ENCODE data around the gene TNNC2.

TNNC2 gene

DNA sequence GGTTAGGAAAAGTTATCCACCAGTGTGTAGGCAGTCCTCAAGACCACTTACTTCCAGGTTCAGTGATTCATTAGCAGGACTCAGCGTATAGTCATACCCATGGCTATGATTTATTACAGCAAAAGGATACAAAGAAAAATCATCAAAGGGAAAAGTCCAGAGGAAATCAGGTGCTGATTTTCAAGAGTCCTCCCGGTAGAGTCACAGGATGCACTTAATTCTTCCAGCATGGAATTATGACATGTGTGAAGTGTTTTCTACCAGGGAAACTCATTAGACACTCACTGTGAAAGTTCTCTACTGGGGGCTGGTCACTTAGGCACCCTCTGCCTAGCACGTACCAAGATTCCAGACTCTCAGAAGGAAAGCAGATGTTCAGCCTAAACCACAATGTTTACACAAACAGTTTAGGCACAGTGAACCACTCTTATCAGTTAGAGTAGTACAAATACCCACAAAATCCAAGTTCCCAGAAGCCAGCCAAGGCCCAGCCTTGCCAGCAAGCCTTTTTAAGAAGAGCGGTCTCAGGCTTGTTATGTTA is 45.7 kb downstream of the TNNC2 start:
- H3K79me1 ChIP-seq (ENCODE audit: low read depth, low read length) = no peaks in the 10 kb centered on the region
- H3K18ac ChIP-seq (ENCODE audit: low read length) = no peak overlapping the region
- H3K9ac ChIP-seq (ENCODE audit: low read depth, low read length, poor library complexity) = no peak overlapping the region
- no peak overlapping the region for H3K27ac ChIP-seq (replicated peaks; ENCODE audit: low read length)
- H4K8ac ChIP-seq (ENCODE audit: low read depth, low read length) = no peak overlapping the region
- H3K36me3 ChIP-seq (replicated peaks in 1 of 2; ENCODE audit: control insufficient read depth in 2 of 2, insufficient read depth in 2 of 2, low read length in 2 of 2) = no peaks in the 10 kb centered on the region
- no peak overlapping the region for H3K4me2 ChIP-seq (ENCODE audit: insufficient read depth, low read length, poor library complexity, severe bottlenecking)
- WGBS, 2 donors (ENCODE audit: extremely low coverage in 2 of 2, insufficient read length in 2 of 2, insufficient replicate concordance in 1 of 2) = no CpG with 5 or more reads among the region's 4 CpGs
- peaks cover 0 to 15% (median 0%) of the 10 kb centered on the region in 3 experiments for H3K27me3 ChIP-seq (ENCODE audit: control insufficient read depth in 3 of 3, insufficient read depth in 3 of 3, low read depth in 1 of 3, low read length in 3 of 3)
- H3K4me1 ChIP-seq (ENCODE audit: control insufficient read depth in 2 of 2, insufficient read depth in 1 of 2, low read depth in 1 of 2, low read length in 2 of 2) = no peaks in the 10 kb centered on the region
- H3K4me3 ChIP-seq (ENCODE audit: low read length in 2 of 2) = no peak overlapping the region
- no peak for DNase-seq (ENCODE audit: low spot score)
- H2BK5ac ChIP-seq (ENCODE audit: low read length) = no peak overlapping the region
- H4K91ac ChIP-seq (ENCODE audit: low read depth, low read length, poor library complexity) = no peak overlapping the region
- H2BK15ac ChIP-seq (ENCODE audit: low read length) = no peak overlapping the region
- H3K14ac ChIP-seq (ENCODE audit: low read length) = no peak overlapping the region
- no peak overlapping the region for H2BK120ac ChIP-seq (ENCODE audit: low read depth, low read length)
- H2AK5ac ChIP-seq (ENCODE audit: low read depth, low read length) = no peak overlapping the region
- no peak overlapping the region for H2BK12ac ChIP-seq (ENCODE audit: low read length)
- H3K9me3 ChIP-seq (replicated peaks in 1 of 2; ENCODE audit: control insufficient read depth in 2 of 2, insufficient read depth in 1 of 2, low read depth in 1 of 2, low read length in 2 of 2) = no peaks in the 10 kb centered on the region
- peak overlapping the region; percentile 6 for H2AFZ ChIP-seq (ENCODE audit: low read length)
- H3K4ac ChIP-seq (ENCODE audit: low read length) = no peak overlapping the region
- H3K23ac ChIP-seq (ENCODE audit: low read depth, low read length, poor library complexity) = no peak overlapping the region

DNA sequence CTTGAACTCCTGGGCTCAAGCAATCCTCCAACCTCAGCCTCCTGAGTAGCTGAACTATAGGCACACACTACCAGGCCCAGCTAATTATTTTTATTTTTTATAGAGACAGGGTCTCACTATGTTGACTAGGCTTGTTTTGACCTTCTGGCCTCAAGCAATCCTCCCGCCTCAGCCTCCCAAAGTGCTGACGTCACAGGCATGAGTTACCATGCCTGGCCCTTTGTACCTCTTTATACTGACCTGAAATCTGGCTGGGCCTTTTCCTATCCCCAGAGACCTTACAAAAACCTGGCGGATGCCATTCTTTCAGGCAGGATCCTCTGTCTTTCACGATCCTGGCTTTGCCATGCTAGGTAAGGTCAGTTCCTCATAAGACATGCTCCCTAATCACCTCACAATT is 47.0 kb downstream of the TNNC2 start:
- H3K27ac ChIP-seq (replicated peaks; ENCODE audit: low read length) = no peak overlapping the region

GRCh38 chr20:45779011-45779915 is 47.8 kb downstream of the TNNC2 start:
- no peak overlapping the region for H3K4me2 ChIP-seq (ENCODE audit: insufficient read depth, low read length, poor library complexity, severe bottlenecking)
- H2AK5ac ChIP-seq (ENCODE audit: low read depth, low read length) = no peak overlapping the region
- H3K14ac ChIP-seq (ENCODE audit: low read length) = no peak overlapping the region
- H3K4me1 ChIP-seq (ENCODE audit: control insufficient read depth in 2 of 2, insufficient read depth in 1 of 2, low read depth in 1 of 2, low read length in 2 of 2) = no peaks in the 10 kb centered on the region
- no peak overlapping the region for H2BK15ac ChIP-seq (ENCODE audit: low read length)
- no peak overlapping the region for H2BK5ac ChIP-seq (ENCODE audit: low read length)
- H3K9me3 ChIP-seq (replicated peaks in 1 of 2; ENCODE audit: control insufficient read depth in 2 of 2, insufficient read depth in 1 of 2, low read depth in 1 of 2, low read length in 2 of 2) = no peaks in the 10 kb centered on the region
- no peak overlapping the region for H3K9ac ChIP-seq (ENCODE audit: low read depth, low read length, poor library complexity)
- H3K18ac ChIP-seq (ENCODE audit: low read length) = no peak overlapping the region
- H3K4me3 ChIP-seq (ENCODE audit: low read length in 2 of 2) = no peak overlapping the region
- no peak overlapping the region for H4K8ac ChIP-seq (ENCODE audit: low read depth, low read length)
- no peak overlapping the region for H4K91ac ChIP-seq (ENCODE audit: low read depth, low read length, poor library complexity)
- no peak for DNase-seq (ENCODE audit: low spot score)
- peaks cover 0 to 14% (median 0%) of the 10 kb centered on the region in 3 experiments for H3K27me3 ChIP-seq (ENCODE audit: control insufficient read depth in 3 of 3, insufficient read depth in 3 of 3, low read depth in 1 of 3, low read length in 3 of 3)
- no peak overlapping the region for H2AFZ ChIP-seq (ENCODE audit: low read length)
- H3K27ac ChIP-seq (replicated peaks; ENCODE audit: low read length) = no peak overlapping the region
- H3K23ac ChIP-seq (ENCODE audit: low read depth, low read length, poor library complexity) = no peak overlapping the region
- no peak overlapping the region for H2BK120ac ChIP-seq (ENCODE audit: low read depth, low read length)
- H3K79me1 ChIP-seq (ENCODE audit: low read depth, low read length) = no peaks in the 10 kb centered on the region
- H3K4ac ChIP-seq (ENCODE audit: low read length) = no peak overlapping the region
- no CpG with 5 or more reads among the region's 8 CpGs for WGBS, 2 donors (ENCODE audit: extremely low coverage in 2 of 2, insufficient read length in 2 of 2, insufficient replicate concordance in 1 of 2)
- no peaks in the 10 kb centered on the region for H3K36me3 ChIP-seq (replicated peaks in 1 of 2; ENCODE audit: control insufficient read depth in 2 of 2, insufficient read depth in 2 of 2, low read length in 2 of 2)
- no peak overlapping the region for H2BK12ac ChIP-seq (ENCODE audit: low read length)

More for the DNA sequence above, 47.0 kb downstream of the TNNC2 start:
- Histone ChIP-seq H2BK12ac (ENCODE audit: low read length) (no peak overlapping the region), H3K18ac (ENCODE audit: low read length) (no peak overlapping the region), H3K9ac (ENCODE audit: low read depth, low read length, poor library complexity) (no peak overlapping the region), H2BK5ac (ENCODE audit: low read length) (no peak overlapping the region), H3K27me3 (ENCODE audit: control insufficient read depth in 3 of 3, insufficient read depth in 3 of 3, low read depth in 1 of 3, low read length in 3 of 3) (peaks cover 0 to 15% (median 0%) of the 10 kb centered on the region in 3 experiments), H2BK120ac (ENCODE audit: low read depth, low read length) (no peak overlapping the region), H2BK15ac (ENCODE audit: low read length) (no peak overlapping the region), H4K8ac (ENCODE audit: low read depth, low read length) (no peak overlapping the region), H3K23ac (ENCODE audit: low read depth, low read length, poor library complexity) (no peak overlapping the region), H2AK5ac (ENCODE audit: low read depth, low read length) (no peak overlapping the region), H3K4ac (ENCODE audit: low read length) (no peak overlapping the region), H3K14ac (ENCODE audit: low read length) (no peak overlapping the region), H4K91ac (ENCODE audit: low read depth, low read length, poor library complexity) (no peak overlapping the region), H2AFZ (ENCODE audit: low read length) (no peak overlapping the region), H3K4me1 (ENCODE audit: control insufficient read depth in 2 of 2, insufficient read depth in 1 of 2, low read depth in 1 of 2, low read length in 2 of 2) (no peaks in the 10 kb centered on the region), H3K9me3 (replicated peaks in 1 of 2; ENCODE audit: control insufficient read depth in 2 of 2, insufficient read depth in 1 of 2, low read depth in 1 of 2, low read length in 2 of 2) (no peaks in the 10 kb centered on the region), H3K79me1 (ENCODE audit: low read depth, low read length) (no peaks in the 10 kb centered on the region), H3K36me3 (replicated peaks in 1 of 2; ENCODE audit: control insufficient read depth in 2 of 2, insufficient read depth in 2 of 2, low read length in 2 of 2) (no peaks in the 10 kb centered on the region), H3K4me2 (ENCODE audit: insufficient read depth, low read length, poor library complexity, severe bottlenecking) (no peak overlapping the region), H3K4me3 (ENCODE audit: low read length in 2 of 2) (no peak overlapping the region)
- WGBS, 2 donors (ENCODE audit: extremely low coverage in 2 of 2, insufficient read length in 2 of 2, insufficient replicate concordance in 1 of 2) = no CpG with 5 or more reads among the region's 4 CpGs
- DNase-seq (ENCODE audit: low spot score) = no peak

- H3K27ac ChIP-seq (replicated peaks; ENCODE audit: low read length) = no peak overlapping the region
- no peak overlapping the region for H3K14ac ChIP-seq (ENCODE audit: low read length)
- peaks cover 0 to 3% of the 10 kb centered on the region in 2 donors for H3K4me1 ChIP-seq (ENCODE audit: control insufficient read depth in 2 of 2, insufficient read depth in 1 of 2, low read depth in 1 of 2, low read length in 2 of 2)
- H3K9ac ChIP-seq (ENCODE audit: low read depth, low read length, poor library complexity) = no peak overlapping the region
- no peak overlapping the region for H2BK12ac ChIP-seq (ENCODE audit: low read length)
- no peak overlapping the region for H3K4me2 ChIP-seq (ENCODE audit: insufficient read depth, low read length, poor library complexity, severe bottlenecking)
- no peak overlapping the region for H4K91ac ChIP-seq (ENCODE audit: low read depth, low read length, poor library complexity)
- H2AFZ ChIP-seq (ENCODE audit: low read length) = no peak overlapping the region
- no peaks in the 10 kb centered on the region for H3K79me1 ChIP-seq (ENCODE audit: low read depth, low read length)
- no peak overlapping the region for H2BK120ac ChIP-seq (ENCODE audit: low read depth, low read length)
- H3K18ac ChIP-seq (ENCODE audit: low read length) = no peak overlapping the region
- no peak overlapping the region for H2BK15ac ChIP-seq (ENCODE audit: low read length)
- WGBS, 2 donors (ENCODE audit: extremely low coverage in 2 of 2, insufficient read length in 2 of 2, insufficient replicate concordance in 1 of 2) = no CpG with 5 or more reads among the region's 7 CpGs
- no peak overlapping the region for H3K4ac ChIP-seq (ENCODE audit: low read length)
- H3K9me3 ChIP-seq (replicated peaks in 1 of 2; ENCODE audit: control insufficient read depth in 2 of 2, insufficient read depth in 1 of 2, low read depth in 1 of 2, low read length in 2 of 2) = no peaks in the 10 kb centered on the region
- H3K23ac ChIP-seq (ENCODE audit: low read depth, low read length, poor library complexity) = no peak overlapping the region
- no peak overlapping the region for H2BK5ac ChIP-seq (ENCODE audit: low read length)
- no peak overlapping the region for H3K4me3 ChIP-seq (ENCODE audit: low read length in 2 of 2)
- no peaks in the 10 kb centered on the region for H3K36me3 ChIP-seq (replicated peaks in 1 of 2; ENCODE audit: control insufficient read depth in 2 of 2, insufficient read depth in 2 of 2, low read length in 2 of 2)
- DNase-seq (ENCODE audit: low spot score) = no peak
- H4K8ac ChIP-seq (ENCODE audit: low read depth, low read length) = no peak overlapping the region
- no peak overlapping the region for H2AK5ac ChIP-seq (ENCODE audit: low read depth, low read length)
- peaks cover 0 to 16% (median 0%) of the 10 kb centered on the region in 3 experiments for H3K27me3 ChIP-seq (ENCODE audit: control insufficient read depth in 3 of 3, insufficient read depth in 3 of 3, low read depth in 1 of 3, low read length in 3 of 3)
Observed at GRCh38 chr20:45776931-45777330, 50.2 kb downstream of the TNNC2 start.

Measured in neuronal stem cell (in vitro differentiated cells).